ENCODE data around the gene GRM2.

- no peak for TF ChIP-seq POLR2A (IDR thresholded peaks at IDR 0.05)
- TF ChIP-seq, protein P1, sequence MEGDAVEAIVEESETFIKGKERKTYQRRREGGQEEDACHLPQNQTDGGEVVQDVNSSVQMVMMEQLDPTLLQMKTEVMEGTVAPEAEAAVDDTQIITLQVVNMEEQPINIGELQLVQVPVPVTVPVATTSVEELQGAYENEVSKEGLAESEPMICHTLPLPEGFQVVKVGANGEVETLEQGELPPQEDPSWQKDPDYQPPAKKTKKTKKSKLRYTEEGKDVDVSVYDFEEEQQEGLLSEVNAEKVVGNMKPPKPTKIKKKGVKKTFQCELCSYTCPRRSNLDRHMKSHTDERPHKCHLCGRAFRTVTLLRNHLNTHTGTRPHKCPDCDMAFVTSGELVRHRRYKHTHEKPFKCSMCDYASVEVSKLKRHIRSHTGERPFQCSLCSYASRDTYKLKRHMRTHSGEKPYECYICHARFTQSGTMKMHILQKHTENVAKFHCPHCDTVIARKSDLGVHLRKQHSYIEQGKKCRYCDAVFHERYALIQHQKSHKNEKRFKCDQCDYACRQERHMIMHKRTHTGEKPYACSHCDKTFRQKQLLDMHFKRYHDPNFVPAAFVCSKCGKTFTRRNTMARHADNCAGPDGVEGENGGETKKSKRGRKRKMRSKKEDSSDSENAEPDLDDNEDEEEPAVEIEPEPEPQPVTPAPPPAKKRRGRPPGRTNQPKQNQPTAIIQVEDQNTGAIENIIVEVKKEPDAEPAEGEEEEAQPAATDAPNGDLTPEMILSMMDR (IDR thresholded peaks at IDR 0.05), result no peak
- no peak for TF ChIP-seq EP300 (IDR thresholded peaks at IDR 0.05)
- TF ChIP-seq POLR2AphosphoS5 (IDR thresholded peaks at IDR 0.05), result no peak
Measured at GRCh38 chr3:51677358-51677757, 29.5 kb upstream of the GRM2 start.
